Measurements from ENCODE around the gene TMEM17. TPM values are rescaled to one million over a fixed set of nuclear protein-coding genes. Genes with fewer than 3 reads are reported as not detected.
A peak's percentile ranks its signal among the peaks of the same experiment; 100 is the strongest.

Gene TMEM17
- polyA plus RNA-seq, 3 donors: 0.08 to 0.26 (median 0.10) TPM

DNA sequence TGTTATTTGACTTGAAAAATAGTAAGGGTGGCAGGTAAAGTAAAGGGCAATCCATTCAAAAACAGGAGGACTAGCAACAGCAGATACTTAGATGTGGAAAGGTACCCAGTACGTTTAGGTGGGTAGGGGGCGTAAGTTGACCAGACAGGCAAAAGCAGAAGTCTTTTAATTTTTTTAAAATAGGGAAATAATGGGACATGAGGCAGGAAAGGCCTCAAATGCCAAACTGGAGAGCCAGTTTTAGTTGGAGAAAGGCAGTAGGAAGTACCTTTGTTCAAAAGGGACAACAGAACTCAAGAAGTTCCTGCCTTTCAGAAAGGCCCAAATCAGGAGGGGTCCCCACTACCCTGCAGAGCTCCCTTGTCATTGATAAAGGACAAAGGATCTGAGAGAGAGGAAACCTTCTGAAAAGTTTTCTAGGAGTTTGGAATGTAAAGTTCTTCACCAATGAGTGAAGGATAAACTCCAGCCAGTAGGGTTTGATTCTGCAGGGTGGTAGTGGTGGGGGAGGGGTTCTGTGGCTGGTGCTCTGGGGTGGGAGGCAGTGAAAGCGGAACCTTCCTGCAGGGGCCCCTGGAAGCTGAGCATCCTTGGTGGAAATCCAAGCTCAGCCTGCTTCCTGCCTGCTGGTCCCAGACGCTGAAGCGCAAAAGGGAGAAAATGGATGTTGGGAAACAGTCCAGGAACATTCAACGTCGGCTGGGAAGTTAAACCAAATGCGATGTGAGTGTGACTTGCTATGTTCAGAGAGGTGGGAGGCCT, 40.1 kb downstream of the TMEM17 start:
- WGBS (ENCODE audit: insufficient coverage): 59% methylated on average over 8 of the region's 8 CpGs
- no peak overlapping the region for H3K4me3 Mint-ChIP-seq
- no peak overlapping the region for H3K27ac ChIP-seq (ENCODE audit: low read depth in 1 of 2, low read length in 2 of 2)
- H2AFZ ChIP-seq (ENCODE audit: insufficient read depth, low read depth, low read length, poor library complexity, severe bottlenecking): no peak overlapping the region
- no peaks in the 10 kb centered on the region for H3K36me3 ChIP-seq (replicated peaks in 1 of 2; ENCODE audit: control insufficient read depth in 1 of 2, insufficient read depth in 2 of 2, low read length in 2 of 2)
- H3K9me3 ChIP-seq (replicated peaks in 1 of 2; ENCODE audit: control insufficient read depth in 1 of 2, insufficient read depth in 1 of 2, low read length in 2 of 2): no peaks in the 10 kb centered on the region
- peaks cover 24% of the 10 kb centered on the region for H3K4me1 Mint-ChIP-seq
- TF ChIP-seq, protein P1, sequence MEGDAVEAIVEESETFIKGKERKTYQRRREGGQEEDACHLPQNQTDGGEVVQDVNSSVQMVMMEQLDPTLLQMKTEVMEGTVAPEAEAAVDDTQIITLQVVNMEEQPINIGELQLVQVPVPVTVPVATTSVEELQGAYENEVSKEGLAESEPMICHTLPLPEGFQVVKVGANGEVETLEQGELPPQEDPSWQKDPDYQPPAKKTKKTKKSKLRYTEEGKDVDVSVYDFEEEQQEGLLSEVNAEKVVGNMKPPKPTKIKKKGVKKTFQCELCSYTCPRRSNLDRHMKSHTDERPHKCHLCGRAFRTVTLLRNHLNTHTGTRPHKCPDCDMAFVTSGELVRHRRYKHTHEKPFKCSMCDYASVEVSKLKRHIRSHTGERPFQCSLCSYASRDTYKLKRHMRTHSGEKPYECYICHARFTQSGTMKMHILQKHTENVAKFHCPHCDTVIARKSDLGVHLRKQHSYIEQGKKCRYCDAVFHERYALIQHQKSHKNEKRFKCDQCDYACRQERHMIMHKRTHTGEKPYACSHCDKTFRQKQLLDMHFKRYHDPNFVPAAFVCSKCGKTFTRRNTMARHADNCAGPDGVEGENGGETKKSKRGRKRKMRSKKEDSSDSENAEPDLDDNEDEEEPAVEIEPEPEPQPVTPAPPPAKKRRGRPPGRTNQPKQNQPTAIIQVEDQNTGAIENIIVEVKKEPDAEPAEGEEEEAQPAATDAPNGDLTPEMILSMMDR (IDR thresholded peaks at IDR 0.05): no peak
- no peaks in the 10 kb centered on the region for H3K36me3 Mint-ChIP-seq
- no peak overlapping the region for H3K4me3 ChIP-seq (replicated peaks in 1 of 3; ENCODE audit: low read depth in 2 of 3, low read length in 3 of 3)
- H3K27me3 Mint-ChIP-seq (ENCODE audit: low read depth in 3 of 3): peaks cover 0 to 2% (median 0%) of the 10 kb centered on the region in 3 donors
- no peak for DNase-seq
- no peaks in the 10 kb centered on the region for H3K4me1 ChIP-seq (ENCODE audit: control insufficient read depth in 1 of 2, insufficient read depth in 2 of 2, low read length in 2 of 2)
- H3K9ac ChIP-seq (ENCODE audit: insufficient read depth, low read length, poor library complexity, severe bottlenecking): no peak overlapping the region
- no peaks in the 10 kb centered on the region for H3K9me3 Mint-ChIP-seq
- no peaks in the 10 kb centered on the region for H4K20me1 ChIP-seq (ENCODE audit: insufficient read depth, low read length)
- H3K4me2 ChIP-seq (replicated peaks; ENCODE audit: extremely low read depth, low read length, poor library complexity, severe bottlenecking): no peak overlapping the region
- no peaks in the 10 kb centered on the region for H3K27me3 ChIP-seq (ENCODE audit: control insufficient read depth in 2 of 2, insufficient read depth in 2 of 2, low read length in 2 of 2)
- H3K27ac Mint-ChIP-seq: no peak overlapping the region
- intact Hi-C loops (cut with micrococcal nuclease): no loop called here
- no peaks in the 10 kb centered on the region for H3K79me2 ChIP-seq (ENCODE audit: insufficient read depth, low read length)

DNA sequence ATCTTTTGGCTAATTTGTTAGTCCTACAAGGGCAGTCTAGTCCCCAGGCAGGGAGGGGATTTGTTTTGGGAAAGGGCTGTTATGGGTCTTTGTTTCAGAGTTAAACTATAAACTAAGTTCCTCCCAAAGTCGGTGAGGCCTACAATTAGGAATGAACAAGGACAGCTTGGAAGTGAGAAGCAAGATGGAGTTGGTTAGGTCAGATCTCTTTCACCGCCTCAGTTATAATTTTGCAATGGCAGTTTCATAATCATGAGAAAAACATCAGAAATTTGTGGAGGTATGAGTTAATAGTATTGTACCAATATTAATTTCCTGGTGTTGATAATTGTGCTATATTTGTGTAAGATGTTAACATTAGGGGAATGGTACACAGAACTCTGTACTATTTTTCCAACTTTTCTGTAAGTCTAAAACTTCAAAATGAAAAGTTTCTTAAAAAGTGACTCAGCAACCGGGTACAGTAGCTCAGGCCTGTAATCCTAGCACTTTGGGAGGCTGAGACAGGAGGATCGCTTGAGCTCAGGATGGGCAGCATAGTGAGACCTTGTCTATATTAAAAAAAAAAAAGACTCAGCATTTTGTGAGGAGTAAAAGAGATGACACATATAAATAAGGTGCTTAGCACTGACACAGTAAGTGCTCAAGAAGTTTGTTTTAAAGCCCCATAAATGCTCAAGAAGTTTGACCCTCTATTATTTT, 40.8 kb downstream of the TMEM17 start:
- Histone ChIP-seq H3K4me3 (replicated peaks in 1 of 3; ENCODE audit: low read depth in 2 of 3, low read length in 3 of 3) (no peak overlapping the region), H3K4me1 (ENCODE audit: control insufficient read depth in 1 of 2, insufficient read depth in 2 of 2, low read length in 2 of 2) (no peaks in the 10 kb centered on the region), H3K9ac (ENCODE audit: insufficient read depth, low read length, poor library complexity, severe bottlenecking) (no peak overlapping the region), H3K27ac (ENCODE audit: low read depth in 1 of 2, low read length in 2 of 2) (no peak overlapping the region), H3K36me3 (replicated peaks in 1 of 2; ENCODE audit: control insufficient read depth in 1 of 2, insufficient read depth in 2 of 2, low read length in 2 of 2) (no peaks in the 10 kb centered on the region), H3K9me3 (replicated peaks in 1 of 2; ENCODE audit: control insufficient read depth in 1 of 2, insufficient read depth in 1 of 2, low read length in 2 of 2) (no peaks in the 10 kb centered on the region), H4K20me1 (ENCODE audit: insufficient read depth, low read length) (no peaks in the 10 kb centered on the region), H2AFZ (ENCODE audit: insufficient read depth, low read depth, low read length, poor library complexity, severe bottlenecking) (no peak overlapping the region), H3K4me2 (replicated peaks; ENCODE audit: extremely low read depth, low read length, poor library complexity, severe bottlenecking) (no peak overlapping the region), H3K27me3 (ENCODE audit: control insufficient read depth in 2 of 2, insufficient read depth in 2 of 2, low read length in 2 of 2) (no peaks in the 10 kb centered on the region), H3K79me2 (ENCODE audit: insufficient read depth, low read length) (no peaks in the 10 kb centered on the region)
- H3K4me3 Mint-ChIP-seq: no peak overlapping the region
- no peaks in the 10 kb centered on the region for H3K9me3 Mint-ChIP-seq
- intact Hi-C loops (cut with micrococcal nuclease): no loop called here
- peaks cover 24% of the 10 kb centered on the region for H3K4me1 Mint-ChIP-seq
- H3K36me3 Mint-ChIP-seq: no peaks in the 10 kb centered on the region
- no CpG with 5 or more reads among the region's 4 CpGs for WGBS (ENCODE audit: insufficient coverage)
- no peak for DNase-seq
- peaks cover 0 to 2% (median 0%) of the 10 kb centered on the region in 3 donors for H3K27me3 Mint-ChIP-seq (ENCODE audit: low read depth in 3 of 3)
- peak overlapping the region in 1 of 7 donors; percentile 19 for H3K27ac Mint-ChIP-seq
- TF ChIP-seq, protein P1 (IDR thresholded peaks at IDR 0.05): no peak

Measured in CD14-positive monocyte (primary cell).